PFSK-1 (cell line): ENCODE data around the gene DOCK10.

Source experiments
- FOXP2 ChIP-seq: optimal IDR thresholded peaks from 2 replicates; pipeline ENCODE3; 2011; ENCODE audit warnings: borderline replicate concordance, control low read depth, inconsistent platforms; ENCODE audit not compliant: insufficient read depth; ENCODE audit errors: extremely low read length, extremely low read depth
- POLR2AphosphoS5 ChIP-seq: IDR thresholded peaks from 2 replicates; pipeline ENCODE4 v1.6.1; 2012; ENCODE audit warnings: low read depth, mild to moderate bottlenecking, control low read depth, low read length, moderate library complexity
- SIN3A ChIP-seq: IDR thresholded peaks from 2 replicates; pipeline ENCODE4 v1.6.1; 2012; ENCODE audit warnings: mild to moderate bottlenecking, low read length, moderate library complexity, borderline replicate concordance; ENCODE audit not compliant: insufficient read depth
- TAF1 ChIP-seq: IDR thresholded peaks from 2 replicates; pipeline ENCODE4 v1.6.1; 2012; ENCODE audit warnings: low read length, control low read depth, borderline replicate concordance; ENCODE audit not compliant: insufficient read depth
- TF ChIP-seq, protein P1 (sequence below), 2 experiments: IDR thresholded peaks; 2 replicates each; pipeline versions ENCODE4 v1.6.1 to v1.8.0; 2011 to 2012; ENCODE audit warnings: low read depth in 2 of 2, low read length in 2 of 2, control low read depth in 1 of 2, inconsistent platforms in 1 of 2, mild to moderate bottlenecking in 1 of 2, moderate library complexity in 1 of 2; ENCODE audit not compliant: insufficient read depth in 1 of 2

Gene DOCK10

DNA sequence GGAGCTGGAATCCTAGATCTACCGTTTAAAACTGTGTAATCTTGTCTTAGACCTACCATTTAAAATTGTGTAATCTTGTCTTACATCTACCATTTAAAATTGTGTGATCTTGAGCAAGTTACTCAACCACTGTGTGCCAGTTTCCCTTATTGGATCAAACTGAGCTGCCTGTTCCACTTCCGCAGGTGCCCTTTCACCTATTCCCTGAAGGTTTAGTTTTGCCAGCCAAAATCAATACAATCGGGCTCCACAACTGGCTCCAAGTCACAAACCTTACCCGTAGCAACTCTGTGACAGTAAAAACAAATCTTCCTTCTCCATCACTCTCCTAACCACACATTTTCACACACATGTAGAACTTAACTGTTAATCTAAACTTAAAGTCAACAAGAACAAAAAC, 20.1 kb downstream of the DOCK10 start:
- TF ChIP-seq TAF1 = no peak
- no peak for TF ChIP-seq POLR2AphosphoS5
- no peak for TF ChIP-seq FOXP2

DNA sequence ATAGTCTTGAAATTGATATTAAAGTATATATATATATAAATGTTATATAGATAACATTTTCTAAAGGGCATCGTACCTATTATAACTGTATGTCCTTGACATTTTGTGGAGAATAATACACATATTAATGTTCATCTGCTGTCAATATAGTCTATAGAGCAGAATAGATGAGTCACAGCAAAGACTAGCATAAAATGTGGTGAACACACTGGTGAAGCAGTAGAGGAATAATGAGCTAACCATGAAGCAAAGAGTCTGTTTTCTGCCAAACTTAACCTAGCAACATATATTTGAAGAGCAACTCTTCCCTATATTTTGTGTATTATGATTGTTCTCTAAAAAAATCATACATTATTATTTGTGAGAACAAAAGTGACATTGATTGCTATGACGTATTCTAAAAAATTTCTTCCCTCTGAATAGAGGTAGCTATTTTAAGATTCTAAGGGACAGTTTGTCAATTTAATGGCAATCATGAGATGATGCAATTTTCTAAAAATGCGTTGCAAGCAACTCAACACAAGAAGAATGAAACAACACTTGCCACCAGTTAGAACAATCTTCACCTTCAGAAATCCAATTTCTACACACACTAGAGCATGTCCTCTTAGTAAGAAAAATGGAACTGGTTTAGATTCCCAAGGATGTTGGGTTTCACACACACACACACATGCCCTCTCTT, 22.0 kb downstream of the DOCK10 start:
- TF ChIP-seq FOXP2 (no peak), SIN3A (no peak), POLR2AphosphoS5 (no peak), TAF1 (no peak)
- TF ChIP-seq, protein P1, sequence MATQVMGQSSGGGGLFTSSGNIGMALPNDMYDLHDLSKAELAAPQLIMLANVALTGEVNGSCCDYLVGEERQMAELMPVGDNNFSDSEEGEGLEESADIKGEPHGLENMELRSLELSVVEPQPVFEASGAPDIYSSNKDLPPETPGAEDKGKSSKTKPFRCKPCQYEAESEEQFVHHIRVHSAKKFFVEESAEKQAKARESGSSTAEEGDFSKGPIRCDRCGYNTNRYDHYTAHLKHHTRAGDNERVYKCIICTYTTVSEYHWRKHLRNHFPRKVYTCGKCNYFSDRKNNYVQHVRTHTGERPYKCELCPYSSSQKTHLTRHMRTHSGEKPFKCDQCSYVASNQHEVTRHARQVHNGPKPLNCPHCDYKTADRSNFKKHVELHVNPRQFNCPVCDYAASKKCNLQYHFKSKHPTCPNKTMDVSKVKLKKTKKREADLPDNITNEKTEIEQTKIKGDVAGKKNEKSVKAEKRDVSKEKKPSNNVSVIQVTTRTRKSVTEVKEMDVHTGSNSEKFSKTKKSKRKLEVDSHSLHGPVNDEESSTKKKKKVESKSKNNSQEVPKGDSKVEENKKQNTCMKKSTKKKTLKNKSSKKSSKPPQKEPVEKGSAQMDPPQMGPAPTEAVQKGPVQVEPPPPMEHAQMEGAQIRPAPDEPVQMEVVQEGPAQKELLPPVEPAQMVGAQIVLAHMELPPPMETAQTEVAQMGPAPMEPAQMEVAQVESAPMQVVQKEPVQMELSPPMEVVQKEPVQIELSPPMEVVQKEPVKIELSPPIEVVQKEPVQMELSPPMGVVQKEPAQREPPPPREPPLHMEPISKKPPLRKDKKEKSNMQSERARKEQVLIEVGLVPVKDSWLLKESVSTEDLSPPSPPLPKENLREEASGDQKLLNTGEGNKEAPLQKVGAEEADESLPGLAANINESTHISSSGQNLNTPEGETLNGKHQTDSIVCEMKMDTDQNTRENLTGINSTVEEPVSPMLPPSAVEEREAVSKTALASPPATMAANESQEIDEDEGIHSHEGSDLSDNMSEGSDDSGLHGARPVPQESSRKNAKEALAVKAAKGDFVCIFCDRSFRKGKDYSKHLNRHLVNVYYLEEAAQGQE (IDR thresholded peaks at IDR 0.05; ENCODE audit: insufficient read depth in 1 of 2, low read depth in 2 of 2, low read length in 2 of 2) = no peak

DNA sequence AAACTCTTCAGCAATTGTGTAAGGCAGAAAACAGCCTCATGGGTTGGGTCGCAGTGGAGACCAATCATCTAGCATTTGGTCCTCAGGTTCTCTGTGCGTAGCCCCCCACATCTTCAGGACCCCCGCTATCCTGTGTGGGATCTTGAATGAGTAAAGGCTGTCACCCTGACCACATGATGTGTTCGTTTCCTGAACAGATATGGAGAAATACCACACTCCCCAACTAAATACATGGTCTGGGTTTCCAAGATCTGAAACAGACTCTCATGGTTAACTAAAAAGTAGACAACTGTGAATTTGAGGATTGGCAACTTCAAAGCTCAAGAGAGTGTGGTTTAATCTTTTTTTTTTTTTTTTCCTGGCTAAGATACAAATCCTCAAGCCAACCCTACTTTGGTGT, 23.2 kb downstream of the DOCK10 start:
- TF ChIP-seq TAF1 (no peak), SIN3A (no peak), POLR2AphosphoS5 (no peak), FOXP2 (no peak)
- TF ChIP-seq, protein P1 (IDR thresholded peaks at IDR 0.05; ENCODE audit: insufficient read depth in 1 of 2, low read depth in 2 of 2, low read length in 2 of 2) = no peak

DNA sequence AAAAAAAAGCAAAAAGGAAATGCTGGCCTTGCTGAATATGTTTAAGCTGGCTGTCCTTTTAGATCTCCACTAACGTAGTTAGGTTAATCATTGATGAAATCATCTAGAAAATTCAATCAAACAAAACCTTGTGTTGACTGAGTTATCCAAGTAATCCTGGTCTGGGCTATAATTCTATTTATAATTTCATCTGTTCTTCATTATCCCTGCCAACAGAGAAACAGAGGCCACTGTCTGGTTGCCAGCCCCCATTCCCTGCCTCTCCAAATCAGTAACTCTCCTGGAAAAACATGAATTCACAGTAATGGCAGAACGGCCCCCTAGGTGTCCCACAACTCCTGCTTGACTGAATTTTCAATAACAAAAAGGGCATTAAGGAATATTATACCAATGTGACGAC, 24.6 kb downstream of the DOCK10 start:
- TF ChIP-seq, protein P1 (IDR thresholded peaks at IDR 0.05; ENCODE audit: insufficient read depth in 1 of 2, low read depth in 2 of 2, low read length in 2 of 2) = no peak
- TF ChIP-seq POLR2AphosphoS5 (no peak), TAF1 (no peak), SIN3A (no peak), FOXP2 (no peak)

DNA sequence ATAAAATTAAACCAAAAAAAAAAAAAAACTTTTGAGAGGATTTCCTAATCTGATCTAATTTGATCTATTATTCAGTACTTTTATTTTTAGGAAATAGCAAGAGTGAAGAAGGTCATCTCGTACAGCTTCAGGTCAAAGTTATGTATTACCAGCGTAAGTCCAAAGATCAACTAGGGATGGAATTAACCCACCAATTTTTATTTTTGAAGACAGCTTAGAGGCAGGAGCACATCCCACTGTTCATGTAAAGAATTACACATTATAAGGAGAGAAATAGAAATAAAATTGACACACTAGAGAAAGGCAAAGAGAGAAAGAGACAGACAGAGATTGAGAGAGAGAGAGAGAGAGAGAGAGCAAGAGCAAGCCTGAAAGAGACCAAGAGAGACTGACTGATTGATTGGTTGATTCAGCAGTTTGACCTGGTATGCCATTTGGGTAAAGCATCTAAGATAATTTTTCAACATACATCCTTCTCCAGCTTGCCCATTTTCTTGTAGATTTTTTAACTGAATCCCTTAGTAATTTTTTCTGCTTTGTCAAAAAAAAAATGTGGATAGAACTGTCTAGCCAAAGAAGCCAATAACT, 25.1 kb downstream of the DOCK10 start:
- TF ChIP-seq, protein P1 (IDR thresholded peaks at IDR 0.05; ENCODE audit: insufficient read depth in 1 of 2, low read depth in 2 of 2, low read length in 2 of 2) = no peak
- TF ChIP-seq FOXP2 = no peak
- no peak for TF ChIP-seq POLR2AphosphoS5
- TF ChIP-seq TAF1 = no peak
- TF ChIP-seq SIN3A = no peak
